ENCODE results near the gene UBTD2.
"Not testable (repeated sequence)": the region's sequence is repeated elsewhere in the genome, so short reads cannot be mapped to it uniquely, and the experiment has no call there.

UBTD2 gene

DNA sequence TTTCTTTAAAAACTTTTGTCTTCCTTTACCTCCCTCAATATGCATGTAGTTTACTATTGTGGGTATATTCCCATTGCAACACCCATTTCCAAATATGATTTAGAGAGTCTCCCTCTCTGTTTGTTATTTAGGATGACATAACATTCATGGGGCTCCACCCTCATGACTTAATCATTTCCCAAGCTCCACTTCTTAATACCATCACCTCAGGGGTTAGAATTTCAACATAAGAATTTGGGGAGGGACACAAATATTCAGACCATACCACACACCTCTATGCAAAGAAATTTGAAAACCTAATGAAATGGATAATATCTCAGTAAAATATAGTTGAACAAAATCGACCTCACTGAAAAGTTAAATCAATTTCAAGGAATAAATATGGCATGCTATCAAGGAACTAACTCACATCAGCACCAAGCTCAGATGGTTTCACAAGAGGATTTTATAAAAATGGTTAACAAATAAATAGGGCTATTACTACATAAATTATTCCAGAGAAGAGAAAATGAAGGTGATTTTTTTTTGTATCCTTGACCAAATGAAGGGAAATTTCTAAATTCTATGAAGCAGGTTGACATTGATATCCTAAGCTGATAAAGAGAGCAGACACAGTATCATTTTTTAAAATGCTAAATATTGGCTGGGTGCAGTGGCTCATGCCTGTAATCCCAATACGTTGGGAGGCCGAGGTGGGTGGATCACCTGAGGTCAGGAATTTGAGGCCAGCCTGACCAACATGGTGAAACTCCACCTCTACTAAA lies 20.2 kb upstream of the UBTD2 start:
- Mint-ChIP-seq H3K27ac (no peak overlapping the region), H3K4me1 (no peaks in the 10 kb centered on the region), H3K4me3 (no peak overlapping the region), H3K36me3 (peaks cover 2% of the 10 kb centered on the region), H3K27me3 (peaks cover 5% of the 10 kb centered on the region), H3K9me3 (no peaks in the 10 kb centered on the region)
- ATAC-seq (ENCODE audit: low read depth) (no peak), DNase-seq (ENCODE audit: low spot score in 2 of 2) (no peak)

DNA sequence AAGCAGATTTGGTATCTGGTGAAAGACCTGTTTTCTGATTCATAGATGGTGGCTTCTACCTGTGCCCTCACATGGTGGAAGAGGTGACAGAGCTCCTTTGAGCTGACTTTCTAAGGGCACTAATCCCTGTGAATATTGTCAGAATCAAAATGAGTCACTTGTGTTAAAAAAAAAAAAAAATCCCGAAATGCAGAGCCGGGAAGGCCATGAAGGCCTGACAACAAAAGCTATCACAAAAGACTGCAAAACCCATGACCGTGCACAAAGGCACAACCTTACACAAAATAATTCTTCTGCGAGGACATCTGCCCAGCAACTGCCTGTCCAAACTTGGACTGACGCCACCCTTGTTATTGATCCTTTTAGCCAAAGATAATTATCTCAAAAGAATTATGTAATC lies 19.6 kb upstream of the UBTD2 start:
- no peak overlapping the region for H3K4me3 Mint-ChIP-seq
- DNase-seq (ENCODE audit: low spot score in 2 of 2): no peak
- peaks cover 2% of the 10 kb centered on the region for H3K36me3 Mint-ChIP-seq
- no peak overlapping the region for H3K27ac Mint-ChIP-seq
- no peaks in the 10 kb centered on the region for H3K9me3 Mint-ChIP-seq
- peaks cover 5% of the 10 kb centered on the region for H3K27me3 Mint-ChIP-seq
- no peaks in the 10 kb centered on the region for H3K4me1 Mint-ChIP-seq
- no peak for ATAC-seq (ENCODE audit: low read depth)

DNA sequence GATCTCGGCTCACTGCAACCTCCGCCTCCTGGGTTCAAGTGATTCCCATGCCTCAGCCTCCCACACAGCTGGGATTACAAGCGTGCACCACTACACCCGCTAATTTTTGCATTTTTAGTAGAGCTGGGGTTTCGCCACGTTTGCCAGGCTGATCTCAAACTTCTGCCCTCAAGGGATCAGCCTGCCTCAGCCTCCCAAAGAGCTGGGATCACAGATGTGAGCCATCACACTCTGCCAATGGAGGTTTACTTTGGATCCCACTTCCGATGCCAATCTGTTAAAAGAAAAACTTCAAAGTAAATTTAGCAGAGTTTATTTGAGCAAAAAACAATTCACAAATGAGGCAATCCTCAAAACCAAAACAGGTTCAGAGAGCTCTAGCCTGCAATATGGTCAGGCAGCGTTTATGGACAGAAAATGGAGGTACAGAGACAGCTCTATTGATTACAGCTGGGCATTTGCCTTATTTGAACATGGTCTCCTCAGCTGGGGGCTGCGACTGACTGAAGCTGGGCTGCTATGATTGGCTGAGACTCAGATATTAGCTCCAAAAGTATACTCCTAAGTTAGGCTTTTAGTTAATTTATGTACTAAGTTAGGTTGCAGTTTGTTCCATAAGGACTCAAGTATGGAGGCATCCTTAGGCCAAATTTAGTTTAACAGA lies 18.6 kb upstream of the UBTD2 start:
- Mint-ChIP-seq H3K27ac (no peak overlapping the region), H3K9me3 (no peaks in the 10 kb centered on the region), H3K27me3 (peaks cover 4% of the 10 kb centered on the region), H3K4me3 (no peak overlapping the region), H3K4me1 (no peaks in the 10 kb centered on the region), H3K36me3 (peaks cover 2% of the 10 kb centered on the region)
- no peak for DNase-seq (ENCODE audit: low spot score in 2 of 2)
- ATAC-seq (ENCODE audit: low read depth): no peak

DNA sequence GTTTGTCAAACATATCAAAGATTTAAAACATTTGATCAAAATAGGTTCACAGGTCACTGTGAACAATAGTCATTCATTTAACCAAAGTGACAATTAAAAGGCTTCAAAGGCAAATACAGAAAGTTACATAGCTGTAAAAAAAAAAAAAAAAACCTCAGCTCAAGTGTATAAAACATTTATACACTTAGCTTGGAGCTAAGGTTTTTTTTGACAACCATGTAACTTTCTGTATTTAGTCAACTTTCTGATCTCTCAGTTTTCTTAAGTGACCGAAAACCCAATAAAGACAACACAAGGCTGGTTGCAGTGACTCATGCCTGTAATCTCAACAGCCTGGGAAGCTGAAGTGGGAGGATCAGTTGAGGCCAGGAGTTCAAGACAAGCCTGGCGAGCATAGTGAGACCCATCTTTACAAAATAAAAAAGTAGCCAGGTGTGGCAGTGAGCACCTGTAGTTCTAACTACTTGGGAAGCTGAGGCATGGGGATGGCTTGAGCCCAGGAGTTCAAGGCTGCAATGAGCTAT lies 16.4 kb upstream of the UBTD2 start:
- peaks cover 7% of the 10 kb centered on the region for H3K27me3 Mint-ChIP-seq
- no peak for DNase-seq (ENCODE audit: low spot score in 2 of 2)
- H3K36me3 Mint-ChIP-seq: no peaks in the 10 kb centered on the region
- H3K27ac Mint-ChIP-seq: no peak overlapping the region
- no peak overlapping the region for H3K4me3 Mint-ChIP-seq
- H3K4me1 Mint-ChIP-seq: no peaks in the 10 kb centered on the region
- ATAC-seq (ENCODE audit: low read depth): no peak
- H3K9me3 Mint-ChIP-seq: no peaks in the 10 kb centered on the region

DNA sequence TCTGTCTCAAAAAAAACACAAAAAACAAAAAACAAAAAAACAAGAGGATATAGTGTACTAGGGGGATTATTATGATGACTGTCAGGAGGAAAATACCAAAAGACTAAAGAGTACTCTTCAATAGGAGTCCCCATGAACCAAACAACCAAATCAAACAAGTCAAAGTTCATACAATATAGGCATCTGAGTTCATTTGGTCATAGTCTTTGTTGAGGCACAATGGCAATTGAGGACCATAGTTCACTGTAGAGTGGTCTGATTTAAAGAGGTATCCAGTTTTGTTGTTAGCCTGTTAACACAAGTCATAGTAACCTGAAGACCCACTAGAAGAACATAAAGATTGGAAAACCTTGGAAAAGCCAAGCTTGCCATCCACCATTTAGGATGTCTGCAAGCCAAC lies 11.3 kb upstream of the UBTD2 start:
- Mint-ChIP-seq H3K9me3 (no peaks in the 10 kb centered on the region), H3K36me3 (no peaks in the 10 kb centered on the region), H3K4me1 (no peaks in the 10 kb centered on the region), H3K27me3 (peaks cover 3% of the 10 kb centered on the region), H3K4me3 (no peak overlapping the region), H3K27ac (no peak overlapping the region)
- ATAC-seq (ENCODE audit: low read depth) (no peak), DNase-seq (ENCODE audit: low spot score in 2 of 2) (no peak)

DNA sequence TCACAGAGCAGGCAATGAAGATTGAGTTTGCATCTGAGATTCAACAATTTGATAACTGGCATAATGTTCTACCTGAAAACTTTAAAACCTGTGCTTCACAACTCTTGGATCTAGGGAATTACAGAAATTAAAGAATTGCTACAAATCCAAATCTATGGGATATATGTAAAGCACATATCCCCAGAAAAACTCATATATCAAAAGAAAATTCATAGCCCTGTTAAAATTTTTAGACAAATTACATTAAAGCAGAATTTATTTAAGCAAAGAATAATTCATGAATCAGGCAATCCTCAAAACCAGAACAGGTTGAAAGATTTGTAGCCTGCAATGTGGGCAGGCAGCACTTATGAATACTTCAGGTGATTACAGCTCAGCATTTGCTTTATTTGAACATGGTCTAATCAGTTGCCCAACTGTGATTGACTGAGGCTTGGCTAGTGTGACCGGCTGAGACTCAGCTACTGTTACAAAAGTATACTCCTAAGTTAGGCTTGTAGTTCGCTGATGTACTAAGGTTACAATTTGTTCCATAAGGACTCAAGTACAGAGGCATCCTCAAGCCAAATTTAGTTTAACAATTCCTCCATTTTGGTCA lies 10.3 kb upstream of the UBTD2 start:
- Mint-ChIP-seq H3K4me3 (no peak overlapping the region), H3K27ac (no peak overlapping the region), H3K36me3 (no peaks in the 10 kb centered on the region), H3K4me1 (no peaks in the 10 kb centered on the region), H3K9me3 (no peaks in the 10 kb centered on the region), H3K27me3 (peaks cover 3% of the 10 kb centered on the region)
- ATAC-seq (ENCODE audit: low read depth): no peak
- DNase-seq (ENCODE audit: low spot score in 2 of 2): no peak

DNA sequence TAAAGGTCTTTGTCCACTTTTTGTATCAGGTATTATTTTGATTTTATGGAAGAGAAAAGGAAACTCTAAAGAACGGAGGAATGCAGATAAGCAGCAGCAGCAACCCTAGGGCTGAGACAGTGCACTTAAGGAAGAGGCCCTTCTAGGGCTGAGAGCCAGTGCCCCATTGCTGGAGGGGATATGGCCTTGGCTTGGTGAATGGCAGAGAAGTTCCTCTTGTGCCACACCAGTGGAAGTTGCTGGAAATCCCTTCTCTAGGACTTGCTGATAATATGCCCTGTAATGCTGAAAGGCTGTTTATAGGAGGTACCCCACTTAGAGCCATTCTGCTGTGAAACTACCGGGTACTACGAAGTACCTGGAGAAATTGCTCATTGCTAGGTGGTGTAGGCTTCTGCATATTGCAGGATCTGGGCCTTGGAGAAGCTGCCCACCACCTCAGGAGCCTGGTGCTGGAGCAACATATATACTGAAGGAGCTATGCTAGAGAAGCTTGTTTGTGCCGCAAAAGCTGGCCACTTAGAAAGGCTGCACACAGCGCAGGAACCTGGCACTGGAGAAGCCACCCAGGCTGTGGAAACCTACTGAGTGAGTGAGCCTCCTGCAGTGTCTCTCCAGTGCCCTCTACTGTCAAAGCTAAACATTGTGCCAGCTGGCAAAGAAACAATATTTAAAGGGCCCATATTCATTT lies 9.6 kb upstream of the UBTD2 start:
- H3K4me3 Mint-ChIP-seq: no peak overlapping the region
- ATAC-seq (ENCODE audit: low read depth) (peak; percentile 99), DNase-seq (ENCODE audit: low spot score in 2 of 2) (peak; percentile 32 to 60)
- no peaks in the 10 kb centered on the region for H3K4me1 Mint-ChIP-seq
- peaks cover 3% of the 10 kb centered on the region for H3K27me3 Mint-ChIP-seq
- no peak overlapping the region for H3K27ac Mint-ChIP-seq
- H3K36me3 Mint-ChIP-seq: no peaks in the 10 kb centered on the region
- H3K9me3 Mint-ChIP-seq: no peaks in the 10 kb centered on the region

DNA sequence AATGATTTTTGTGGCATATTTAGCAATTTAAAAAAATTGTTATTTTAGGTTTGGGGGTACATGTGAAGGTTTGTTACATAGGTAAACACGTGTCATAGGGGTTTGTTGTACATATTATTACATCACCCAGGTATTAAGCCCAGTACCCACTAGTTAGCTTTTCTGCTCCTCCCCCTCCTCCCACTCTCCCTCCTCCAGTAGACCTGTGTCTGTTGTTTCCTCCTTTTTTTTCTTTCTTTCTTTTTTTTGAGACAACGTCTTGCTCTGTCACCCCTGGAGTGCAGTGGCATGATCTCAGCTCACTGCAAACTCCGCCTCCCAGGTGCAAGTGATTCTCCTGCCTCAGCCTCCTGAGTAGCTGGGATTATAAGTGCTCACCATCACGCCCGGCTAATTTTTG lies 8.3 kb upstream of the UBTD2 start:
- not testable (repeated sequence) for ATAC-seq (ENCODE audit: low read depth); H3K27ac Mint-ChIP-seq; H3K27me3 Mint-ChIP-seq; DNase-seq (ENCODE audit: low spot score in 2 of 2); H3K36me3 Mint-ChIP-seq; H3K4me1 Mint-ChIP-seq; H3K4me3 Mint-ChIP-seq; H3K9me3 Mint-ChIP-seq

DNA sequence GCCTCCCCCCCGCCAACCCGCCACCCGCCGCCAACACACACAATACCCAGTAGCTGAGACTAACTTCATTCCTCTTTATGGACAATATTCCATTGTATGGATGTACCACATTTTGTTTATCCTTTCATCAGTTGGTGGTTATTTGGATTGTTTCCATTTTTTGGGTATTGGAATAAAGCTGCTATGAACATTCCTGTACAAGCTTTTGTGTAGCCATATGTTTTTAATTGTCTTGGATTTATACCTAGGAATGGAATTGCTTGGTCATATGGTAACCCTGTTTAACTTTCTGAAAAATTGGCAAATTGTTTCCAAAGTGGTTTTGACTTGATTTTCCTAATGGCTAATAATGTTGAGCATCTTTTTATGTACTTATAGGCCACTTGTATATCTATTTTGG lies 4.9 kb upstream of the UBTD2 start:
- Mint-ChIP-seq H3K27ac (no peak overlapping the region), H3K9me3 (no peaks in the 10 kb centered on the region), H3K27me3 (no peaks in the 10 kb centered on the region), H3K4me1 (no peaks in the 10 kb centered on the region), H3K36me3 (no peaks in the 10 kb centered on the region), H3K4me3 (no peak overlapping the region)
- ATAC-seq (ENCODE audit: low read depth): no peak
- no peak for DNase-seq (ENCODE audit: low spot score in 2 of 2)

DNA sequence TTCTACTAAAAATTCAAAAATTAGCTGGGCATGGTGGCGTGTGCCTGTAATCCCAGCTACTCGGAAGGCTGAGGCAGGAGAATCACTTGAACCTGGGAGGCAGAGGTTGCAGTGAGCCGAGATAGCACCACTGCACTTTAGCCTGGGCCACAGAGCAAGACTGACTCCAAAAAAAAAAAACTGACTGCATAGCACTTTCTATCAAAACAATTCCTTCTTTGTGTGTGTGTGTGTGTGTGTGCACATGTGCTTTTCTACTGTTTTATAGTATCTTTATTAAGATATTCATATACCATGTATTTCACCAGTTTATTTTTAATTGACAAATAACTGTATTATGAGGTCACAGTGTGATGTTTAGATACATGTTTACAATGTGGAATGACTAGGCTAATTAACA lies 3.6 kb upstream of the UBTD2 start:
- not testable (repeated sequence) for H3K9me3 Mint-ChIP-seq; H3K27ac Mint-ChIP-seq; H3K36me3 Mint-ChIP-seq; H3K4me3 Mint-ChIP-seq; ATAC-seq (ENCODE audit: low read depth); H3K27me3 Mint-ChIP-seq; DNase-seq (ENCODE audit: low spot score in 2 of 2); H3K4me1 Mint-ChIP-seq

DNA sequence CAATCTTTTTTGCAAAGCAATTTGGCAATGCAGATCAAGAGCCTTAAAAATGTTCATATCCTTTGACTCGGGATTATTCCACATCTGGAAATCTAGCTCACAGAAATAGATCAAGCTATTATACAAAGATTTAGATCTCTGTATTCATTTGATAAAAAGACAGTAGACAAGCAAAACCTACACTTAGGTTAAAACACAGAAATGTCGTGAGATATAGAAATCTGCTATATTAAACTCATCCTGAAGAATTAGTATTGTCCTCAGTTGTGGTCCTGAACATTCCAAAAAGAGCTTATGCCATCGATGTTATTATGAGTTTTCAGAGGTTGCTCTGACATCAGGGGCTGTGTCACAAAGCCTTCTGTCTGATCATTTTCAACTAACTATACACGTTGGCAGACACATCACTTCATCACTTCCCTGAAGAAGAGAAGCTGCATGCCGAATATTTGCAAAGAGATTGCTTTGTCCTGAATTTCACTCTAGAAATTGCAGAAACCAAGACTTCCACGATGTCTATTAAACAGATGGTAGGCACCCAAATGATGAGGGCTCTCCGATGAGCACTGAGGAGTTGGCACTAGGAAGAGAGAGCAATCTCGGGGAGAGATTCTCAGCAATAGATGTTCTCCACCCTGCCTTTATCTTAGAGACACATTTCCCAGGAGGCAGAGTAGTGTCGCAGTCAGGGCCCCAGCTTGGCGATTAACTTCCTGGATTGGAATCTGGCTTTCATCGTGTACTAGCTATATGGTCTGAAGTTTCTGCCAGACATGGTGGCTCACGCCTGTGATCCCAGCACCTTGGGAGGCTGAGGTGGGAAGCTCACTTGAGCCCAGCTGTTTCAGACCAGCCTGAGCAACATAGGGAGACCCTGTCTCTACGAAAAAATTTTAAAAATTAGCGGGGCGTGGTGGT lies 1.9 kb upstream of the UBTD2 start:
- no peak overlapping the region for H3K27ac Mint-ChIP-seq

DNA sequence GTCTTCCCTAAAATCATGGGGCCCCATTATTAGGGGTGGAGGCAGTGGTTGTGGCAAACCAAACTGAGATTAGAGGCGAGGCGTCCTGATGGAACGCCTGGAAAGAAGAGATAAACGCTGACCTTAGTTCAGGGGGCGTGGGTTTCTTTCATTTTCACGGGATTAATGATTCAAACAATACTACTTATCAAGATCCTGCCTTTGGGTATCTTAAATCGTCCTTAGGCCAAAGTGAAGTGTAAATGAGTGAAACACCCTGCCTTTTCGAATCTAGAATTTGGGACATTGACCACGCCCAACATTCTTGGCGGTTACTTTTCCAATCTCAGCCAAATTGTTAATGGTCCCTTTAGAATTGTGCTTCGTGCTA lies 1.0 kb upstream of the UBTD2 start:
- peak overlapping the region; percentile 38 for H3K27ac Mint-ChIP-seq
- H3K9me3 Mint-ChIP-seq: no peaks in the 10 kb centered on the region
- DNase-seq (ENCODE audit: low spot score in 2 of 2) (no peak), ATAC-seq (ENCODE audit: low read depth) (no peak)
- H3K4me3 Mint-ChIP-seq: peak overlapping the region; percentile 87
- no peaks in the 10 kb centered on the region for H3K27me3 Mint-ChIP-seq
- no peaks in the 10 kb centered on the region for H3K36me3 Mint-ChIP-seq
- peaks cover 7% of the 10 kb centered on the region for H3K4me1 Mint-ChIP-seq

More for the DNA sequence above, 1.9 kb upstream of the UBTD2 start:
- Mint-ChIP-seq H3K27me3 (no peaks in the 10 kb centered on the region), H3K4me3 (peak overlapping the region; percentile 17), H3K9me3 (no peaks in the 10 kb centered on the region), H3K36me3 (no peaks in the 10 kb centered on the region), H3K4me1 (peaks cover 7% of the 10 kb centered on the region)
- no peak for DNase-seq (ENCODE audit: low spot score in 2 of 2)
- no peak for ATAC-seq (ENCODE audit: low read depth)

DNA sequence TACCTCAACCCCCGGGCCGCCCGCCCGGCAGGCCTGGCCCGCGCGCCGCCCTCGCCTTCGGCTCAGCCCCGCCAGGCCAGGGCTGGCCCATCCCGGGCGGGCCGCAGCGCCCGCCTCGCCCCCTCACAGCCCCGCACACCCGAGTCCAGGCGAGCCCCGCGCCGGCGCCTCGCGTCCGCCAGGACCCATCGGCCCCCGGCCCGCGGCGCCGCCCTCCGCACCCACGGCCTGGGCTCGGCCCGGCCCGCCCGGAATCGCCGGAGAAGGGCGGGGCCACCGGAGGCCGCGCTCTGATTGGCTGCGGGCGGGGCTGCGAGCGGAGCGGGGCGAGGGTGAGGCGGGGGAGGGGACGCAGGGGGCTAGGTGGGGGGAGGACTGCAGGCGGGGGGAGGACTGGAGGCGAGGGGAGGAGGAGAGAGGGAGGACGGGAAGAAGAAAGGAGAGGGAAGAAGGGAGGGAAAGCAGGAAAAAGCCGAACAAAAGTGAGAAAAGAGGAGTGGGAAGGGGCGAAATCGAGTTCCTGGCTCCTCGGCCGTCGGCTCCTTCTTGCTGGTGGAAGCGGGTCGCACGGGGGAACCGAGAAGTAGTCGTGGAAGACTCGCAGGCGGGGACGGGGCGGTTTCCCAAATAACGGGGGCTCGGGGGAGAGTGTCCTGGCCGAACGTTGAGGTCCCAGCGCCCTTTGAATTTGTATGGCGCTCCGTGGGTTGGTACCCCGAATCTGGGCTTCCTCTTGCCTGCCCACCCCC lies 472 bp upstream of the UBTD2 start:
- peaks cover 7% of the 10 kb centered on the region for H3K4me1 Mint-ChIP-seq
- peak; percentile 74 to 87 for DNase-seq (ENCODE audit: low spot score in 2 of 2)

More for the DNA sequence above, 472 bp upstream of the UBTD2 start:
- no peaks in the 10 kb centered on the region for H3K9me3 Mint-ChIP-seq
- H3K4me3 Mint-ChIP-seq: peak overlapping the region; percentile 87
- H3K36me3 Mint-ChIP-seq: no peaks in the 10 kb centered on the region
- peak; percentile 82 for ATAC-seq (ENCODE audit: low read depth)
- H3K27me3 Mint-ChIP-seq: no peaks in the 10 kb centered on the region
- H3K27ac Mint-ChIP-seq: peak overlapping the region; percentile 38

Data from memory B cell (primary cell).